ENCODE results near the gene TMEM11. TPM values are rescaled to one million over a fixed set of nuclear protein-coding genes. Genes with fewer than 3 reads are reported as not detected.

The TMEM11 gene
- total RNA-seq, 1 donor from 2014 or later: 17.3 TPM

DNA sequence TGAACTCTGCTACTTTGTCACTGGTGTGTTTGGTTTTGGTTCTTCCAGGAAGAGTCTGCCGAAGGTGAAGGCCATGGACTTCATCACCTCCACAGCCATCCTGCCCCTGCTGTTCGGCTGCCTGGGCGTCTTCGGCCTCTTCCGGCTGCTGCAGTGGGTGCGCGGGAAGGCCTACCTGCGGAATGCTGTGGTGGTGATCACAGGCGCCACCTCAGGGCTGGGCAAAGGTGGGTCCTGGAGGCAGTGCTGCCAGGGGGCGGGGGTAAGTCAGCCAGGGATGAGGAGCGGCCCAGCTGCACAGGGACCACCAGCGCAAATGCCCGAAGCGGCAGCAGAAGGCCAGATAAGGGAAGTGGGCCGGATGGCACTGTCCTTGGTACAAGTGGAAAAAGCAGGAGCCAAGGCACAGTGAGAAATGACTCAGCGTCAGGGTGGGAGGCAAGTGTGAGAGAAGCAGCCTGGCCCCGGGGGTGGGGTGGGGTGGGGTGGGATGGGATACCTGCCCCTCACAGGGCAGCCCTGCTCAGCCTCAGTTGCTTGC is 41.9 kb downstream of the TMEM11 start:
- H3K4me3 ChIP-seq: no peak overlapping the region
- no peak overlapping the region for H3K27ac Mint-ChIP-seq
- peaks cover 13% of the 10 kb centered on the region for H3K36me3 Mint-ChIP-seq
- no peaks in the 10 kb centered on the region for H3K27me3 Mint-ChIP-seq (ENCODE audit: insufficient read depth, low read depth)
- H3K4me3 Mint-ChIP-seq: no peak overlapping the region
- H3K9me3 Mint-ChIP-seq: no peaks in the 10 kb centered on the region
- H3K4me2 ChIP-seq: no peak overlapping the region
- H3K4me1 ChIP-seq: no peaks in the 10 kb centered on the region
- no peak overlapping the region for H2AFZ ChIP-seq (replicated peaks)
- H4K20me1 ChIP-seq (ENCODE audit: low read depth): no peaks in the 10 kb centered on the region
- no peaks in the 10 kb centered on the region for H3K36me3 ChIP-seq
- H3K79me2 ChIP-seq (ENCODE audit: low read depth): no peaks in the 10 kb centered on the region
- H3F3A ChIP-seq (ENCODE audit: low read depth): no peaks in the 10 kb centered on the region
- H3K9ac ChIP-seq: no peak overlapping the region
- no peak for TF ChIP-seq CTCF (IDR thresholded peaks at IDR 0.05)
- TF ChIP-seq EZH2phosphoT487 (IDR thresholded peaks at IDR 0.05): no peak
- no peak for TF ChIP-seq EZH2 (IDR thresholded peaks at IDR 0.05)
- H3K27me3 ChIP-seq: no peaks in the 10 kb centered on the region
- H3K27ac ChIP-seq: no peak overlapping the region
- no peaks in the 10 kb centered on the region for H3K9me3 ChIP-seq (ENCODE audit: low read depth)
- H3K4me1 Mint-ChIP-seq: peaks cover 4% of the 10 kb centered on the region
- DNase-seq (ENCODE audit: low spot score): no peak

GRCh38 chr17:21171309-21171922 is 42.5 kb downstream of the TMEM11 start:
- no peak overlapping the region for H3K4me3 Mint-ChIP-seq
- Histone ChIP-seq H3K27ac (no peak overlapping the region), H3K9ac (no peak overlapping the region), H2AFZ (replicated peaks) (no peak overlapping the region), H3K79me2 (ENCODE audit: low read depth) (no peaks in the 10 kb centered on the region), H4K20me1 (ENCODE audit: low read depth) (no peaks in the 10 kb centered on the region), H3K4me1 (no peaks in the 10 kb centered on the region), H3K4me3 (no peak overlapping the region), H3F3A (ENCODE audit: low read depth) (no peaks in the 10 kb centered on the region), H3K9me3 (ENCODE audit: low read depth) (no peaks in the 10 kb centered on the region), H3K27me3 (no peaks in the 10 kb centered on the region), H3K4me2 (no peak overlapping the region), H3K36me3 (no peaks in the 10 kb centered on the region)
- H3K27ac Mint-ChIP-seq: peak overlapping the region; percentile 39
- no peaks in the 10 kb centered on the region for H3K27me3 Mint-ChIP-seq (ENCODE audit: insufficient read depth, low read depth)
- TF ChIP-seq EZH2phosphoT487 (IDR thresholded peaks at IDR 0.05) (no peak), CTCF (IDR thresholded peaks at IDR 0.05) (no peak), EZH2 (IDR thresholded peaks at IDR 0.05) (no peak)
- H3K4me1 Mint-ChIP-seq: peaks cover 4% of the 10 kb centered on the region
- H3K9me3 Mint-ChIP-seq: no peaks in the 10 kb centered on the region
- no peak for DNase-seq (ENCODE audit: low spot score)
- H3K36me3 Mint-ChIP-seq: peaks cover 13% of the 10 kb centered on the region

DNA sequence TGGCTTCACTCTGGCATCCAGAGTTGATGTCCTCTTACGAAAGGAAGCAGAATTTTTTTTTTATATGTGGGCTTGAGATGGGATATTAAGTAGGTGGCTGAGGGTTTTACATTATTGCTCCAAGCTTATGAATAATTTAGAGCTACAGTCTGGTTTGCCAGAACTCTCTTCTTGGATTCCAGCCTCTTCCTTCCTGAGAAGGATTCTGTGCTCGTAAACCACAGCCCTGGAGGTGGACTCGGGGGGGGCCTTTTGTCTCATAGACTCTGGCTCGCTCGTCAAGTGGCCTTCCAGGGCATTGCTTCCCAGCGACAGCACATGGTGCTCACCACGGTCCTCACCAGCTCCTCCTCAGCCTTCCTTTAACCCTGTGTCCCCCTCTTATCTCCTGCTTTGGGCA is 43.2 kb downstream of the TMEM11 start:
- no peak overlapping the region for H3K4me3 Mint-ChIP-seq
- H3K27ac ChIP-seq: no peak overlapping the region
- no peak overlapping the region for H3K4me3 ChIP-seq
- no peaks in the 10 kb centered on the region for H3K9me3 ChIP-seq (ENCODE audit: low read depth)
- no peak for DNase-seq (ENCODE audit: low spot score)
- H3K79me2 ChIP-seq (ENCODE audit: low read depth): no peaks in the 10 kb centered on the region
- peaks cover 4% of the 10 kb centered on the region for H3K4me1 Mint-ChIP-seq
- no peaks in the 10 kb centered on the region for H3K36me3 ChIP-seq
- H3K36me3 Mint-ChIP-seq: peaks cover 13% of the 10 kb centered on the region
- H2AFZ ChIP-seq (replicated peaks): no peak overlapping the region
- no peaks in the 10 kb centered on the region for H3F3A ChIP-seq (ENCODE audit: low read depth)
- no peaks in the 10 kb centered on the region for H4K20me1 ChIP-seq (ENCODE audit: low read depth)
- no peaks in the 10 kb centered on the region for H3K27me3 ChIP-seq
- H3K9me3 Mint-ChIP-seq: no peaks in the 10 kb centered on the region
- H3K27ac Mint-ChIP-seq: peak overlapping the region; percentile 39
- H3K27me3 Mint-ChIP-seq (ENCODE audit: insufficient read depth, low read depth): no peaks in the 10 kb centered on the region
- TF ChIP-seq EZH2 (IDR thresholded peaks at IDR 0.05) (no peak), CTCF (IDR thresholded peaks at IDR 0.05) (no peak), EZH2phosphoT487 (IDR thresholded peaks at IDR 0.05) (no peak)
- H3K4me1 ChIP-seq: no peaks in the 10 kb centered on the region
- H3K9ac ChIP-seq: no peak overlapping the region
- no peak overlapping the region for H3K4me2 ChIP-seq
